Panc1 (cell line): ENCODE results near the gene TGFBRAP1.

Experiments used
- POLR2AphosphoS5 ChIP-seq: IDR thresholded peaks from 2 replicates; pipeline ENCODE4 v1.6.1; 2012; ENCODE audit warnings: mild to moderate bottlenecking, low read depth, low read length, moderate library complexity
- SIN3A ChIP-seq: IDR thresholded peaks from 2 replicates; pipeline ENCODE4 v1.6.1; 2012; ENCODE audit warnings: low read depth, mild to moderate bottlenecking, low read length, moderate library complexity, borderline replicate concordance; ENCODE audit not compliant: insufficient read depth
- TCF7L2 ChIP-seq: IDR thresholded peaks from 2 replicates; pipeline ENCODE4 v1.6.1; 2011; ENCODE audit warnings: mild to moderate bottlenecking, low read depth, low read length, inconsistent platforms
- TF ChIP-seq, protein P1 (sequence below): fragments of 450-650 bp; IDR thresholded peaks from 2 replicates; pipeline ENCODE4 v1.5.1; 2017; ENCODE audit warnings: mild to moderate bottlenecking
- TF ChIP-seq, protein P2 (sequence below), 2 experiments: IDR thresholded peaks; 2 replicates each; pipeline ENCODE4 v1.6.1; 2011 to 2012; ENCODE audit warnings: low read depth in 2 of 2, control low read depth in 1 of 2, low read length in 1 of 2, mild to moderate bottlenecking in 1 of 2, moderate library complexity in 1 of 2; ENCODE audit not compliant: insufficient read depth in 1 of 2

DNA sequence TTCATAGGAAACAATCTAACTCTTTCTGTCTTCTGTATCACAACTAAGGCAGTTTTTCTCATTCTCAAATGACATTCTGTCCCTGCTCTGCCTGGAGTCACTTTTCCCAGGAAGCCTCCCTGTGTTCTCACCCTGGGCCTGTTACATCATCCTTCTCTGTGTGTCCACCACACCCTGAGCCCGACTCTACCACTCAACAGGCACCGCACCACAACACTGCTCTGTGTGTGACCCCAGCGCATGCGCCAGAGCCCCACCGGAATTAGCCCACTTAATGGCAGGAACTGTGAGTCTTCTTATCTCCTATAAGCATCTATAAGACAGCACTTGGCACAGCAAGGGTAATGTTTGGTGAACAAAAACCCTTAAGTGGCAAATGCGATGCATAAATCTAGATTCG is 32.3 kb downstream of the TGFBRAP1 start:
- TF ChIP-seq POLR2AphosphoS5 (no peak), SIN3A (no peak), TCF7L2 (no peak)
- TF ChIP-seq, protein P1, sequence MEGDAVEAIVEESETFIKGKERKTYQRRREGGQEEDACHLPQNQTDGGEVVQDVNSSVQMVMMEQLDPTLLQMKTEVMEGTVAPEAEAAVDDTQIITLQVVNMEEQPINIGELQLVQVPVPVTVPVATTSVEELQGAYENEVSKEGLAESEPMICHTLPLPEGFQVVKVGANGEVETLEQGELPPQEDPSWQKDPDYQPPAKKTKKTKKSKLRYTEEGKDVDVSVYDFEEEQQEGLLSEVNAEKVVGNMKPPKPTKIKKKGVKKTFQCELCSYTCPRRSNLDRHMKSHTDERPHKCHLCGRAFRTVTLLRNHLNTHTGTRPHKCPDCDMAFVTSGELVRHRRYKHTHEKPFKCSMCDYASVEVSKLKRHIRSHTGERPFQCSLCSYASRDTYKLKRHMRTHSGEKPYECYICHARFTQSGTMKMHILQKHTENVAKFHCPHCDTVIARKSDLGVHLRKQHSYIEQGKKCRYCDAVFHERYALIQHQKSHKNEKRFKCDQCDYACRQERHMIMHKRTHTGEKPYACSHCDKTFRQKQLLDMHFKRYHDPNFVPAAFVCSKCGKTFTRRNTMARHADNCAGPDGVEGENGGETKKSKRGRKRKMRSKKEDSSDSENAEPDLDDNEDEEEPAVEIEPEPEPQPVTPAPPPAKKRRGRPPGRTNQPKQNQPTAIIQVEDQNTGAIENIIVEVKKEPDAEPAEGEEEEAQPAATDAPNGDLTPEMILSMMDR, result no peak
- TF ChIP-seq, protein P2, sequence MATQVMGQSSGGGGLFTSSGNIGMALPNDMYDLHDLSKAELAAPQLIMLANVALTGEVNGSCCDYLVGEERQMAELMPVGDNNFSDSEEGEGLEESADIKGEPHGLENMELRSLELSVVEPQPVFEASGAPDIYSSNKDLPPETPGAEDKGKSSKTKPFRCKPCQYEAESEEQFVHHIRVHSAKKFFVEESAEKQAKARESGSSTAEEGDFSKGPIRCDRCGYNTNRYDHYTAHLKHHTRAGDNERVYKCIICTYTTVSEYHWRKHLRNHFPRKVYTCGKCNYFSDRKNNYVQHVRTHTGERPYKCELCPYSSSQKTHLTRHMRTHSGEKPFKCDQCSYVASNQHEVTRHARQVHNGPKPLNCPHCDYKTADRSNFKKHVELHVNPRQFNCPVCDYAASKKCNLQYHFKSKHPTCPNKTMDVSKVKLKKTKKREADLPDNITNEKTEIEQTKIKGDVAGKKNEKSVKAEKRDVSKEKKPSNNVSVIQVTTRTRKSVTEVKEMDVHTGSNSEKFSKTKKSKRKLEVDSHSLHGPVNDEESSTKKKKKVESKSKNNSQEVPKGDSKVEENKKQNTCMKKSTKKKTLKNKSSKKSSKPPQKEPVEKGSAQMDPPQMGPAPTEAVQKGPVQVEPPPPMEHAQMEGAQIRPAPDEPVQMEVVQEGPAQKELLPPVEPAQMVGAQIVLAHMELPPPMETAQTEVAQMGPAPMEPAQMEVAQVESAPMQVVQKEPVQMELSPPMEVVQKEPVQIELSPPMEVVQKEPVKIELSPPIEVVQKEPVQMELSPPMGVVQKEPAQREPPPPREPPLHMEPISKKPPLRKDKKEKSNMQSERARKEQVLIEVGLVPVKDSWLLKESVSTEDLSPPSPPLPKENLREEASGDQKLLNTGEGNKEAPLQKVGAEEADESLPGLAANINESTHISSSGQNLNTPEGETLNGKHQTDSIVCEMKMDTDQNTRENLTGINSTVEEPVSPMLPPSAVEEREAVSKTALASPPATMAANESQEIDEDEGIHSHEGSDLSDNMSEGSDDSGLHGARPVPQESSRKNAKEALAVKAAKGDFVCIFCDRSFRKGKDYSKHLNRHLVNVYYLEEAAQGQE (IDR thresholded peaks at IDR 0.05; ENCODE audit: insufficient read depth in 1 of 2, low read depth in 2 of 2, low read length in 1 of 2), result no peak
